K562 (cell line): ENCODE data around the gene SLC12A9. TPM values are rescaled to one million over a fixed set of nuclear protein-coding genes. Genes with fewer than 3 reads are reported as not detected.
A peak's percentile ranks its signal among the peaks of the same experiment; 100 is the strongest.

Experiments used
- ATAC-seq: fragments of 200-7000 bp; cut with Tn5 transposase; 3 replicates; pipeline ENCODE4 v1.9.1; 2020; ENCODE audit warnings: moderate library complexity
- BruUV-seq: library from RNA; stranded (reverse); fragments of 400-500 nt; replicated peaks from 2 replicates; lab custom pipeline; 2021; lab: Mats Ljungman, UMichigan
- CTCF ChIA-PET: fragments of 300-600 bp; formaldehyde crosslinking; extraction: SDS; loops from one replicate; lab custom pipeline; 2021; ENCODE audit warnings: low intra/inter-chr PET ratio; lab: Yijun Ruan, JAX
- POLR2A ChIA-PET: fragments of 300-600, 350-650 bp; sonication (Branson Sonifier 250); formaldehyde crosslinking; extraction: SDS; loops from one replicate; lab custom pipeline; 2021; ENCODE audit warnings: antibody characterized with exemption, inconsistent platforms; lab: Yijun Ruan, JAX
- DNase-seq, 4 experiments: peaks; one replicate each; pipeline versions ENCODE4 v3.0.0 to v3.0.0-alpha.2; 2011 to 2018; ENCODE audit warnings: low spot score in 3 of 4, mixed read lengths in 3 of 4; ENCODE audit errors: extremely low read depth in 1 of 4
- FAIRE-seq: peaks from 2 replicates; lab custom pipeline; 2011; peaks lifted over from hg19 to GRCh38; lab: Jason Lieb, UNC
- H2AFZ ChIP-seq: 2 replicates; pipeline ENCODE4 v1.6.0; 2011; ENCODE audit warnings: low read depth, low read length, control low read depth, inconsistent platforms
- H3K27ac ChIP-seq: fragments of 200-600 bp; 3 replicates; pipeline ENCODE4 v1.8.0; 2011; ENCODE audit warnings: low read depth, mild to moderate bottlenecking, control low read depth, inconsistent platforms, low read length, moderate library complexity, mixed read lengths; ENCODE audit errors: extremely low read depth
- H3K27me3 ChIP-seq, 2 experiments: fragments of 300-600 bp in 1 of 2; 2 replicates in 1 of 2; 3 replicates in 1 of 2; pipeline versions ENCODE4 v1.6.0 to v1.8.0; 2011; ENCODE audit warnings: inconsistent platforms in 2 of 2, low read length in 2 of 2, mild to moderate bottlenecking in 1 of 2, mixed read lengths in 1 of 2, moderate library complexity in 1 of 2; ENCODE audit not compliant: control insufficient read depth in 2 of 2, insufficient read depth in 2 of 2
- H3K36me3 ChIP-seq: fragments of 300-600 bp; 3 replicates; pipeline ENCODE4 v1.8.0; 2011; ENCODE audit warnings: mild to moderate bottlenecking, low read length, inconsistent platforms; ENCODE audit not compliant: control insufficient read depth, insufficient read depth
- H3K4me1 ChIP-seq, 2 experiments: fragments of 200-600 bp in 1 of 2; replicated peaks in 1 of 2; 2 replicates in 1 of 2; 3 replicates in 1 of 2; pipeline versions ENCODE4 v1.5.1 to v1.8.0; 2011; ENCODE audit warnings: inconsistent platforms in 2 of 2, low read length in 2 of 2, mild to moderate bottlenecking in 1 of 2, mixed read lengths in 1 of 2, moderate library complexity in 1 of 2; ENCODE audit not compliant: control insufficient read depth in 2 of 2, insufficient read depth in 2 of 2
- H3K4me2 ChIP-seq: 2 replicates; pipeline ENCODE4 v1.6.1; 2011; ENCODE audit warnings: low read length, control low read depth, inconsistent platforms, mixed read lengths; ENCODE audit not compliant: insufficient read depth
- H3K4me3 ChIP-seq: fragments of 200-600 bp; sonication (generic), shearing (Covaris generic); 2 replicates; pipeline ENCODE4 v1.5.1; 2016; ENCODE audit warnings: control low read depth, inconsistent platforms
- H3K79me2 ChIP-seq: fragments of 200-600 bp; 3 replicates; pipeline ENCODE4 v1.8.0; 2011; ENCODE audit warnings: low read length, inconsistent platforms; ENCODE audit not compliant: control insufficient read depth, insufficient read depth
- H3K9ac ChIP-seq, 2 experiments: 2 replicates each; pipeline versions ENCODE4 v1.6.0 to v1.6.1; 2011; ENCODE audit warnings: low read depth in 2 of 2, low read length in 2 of 2, control low read depth in 1 of 2, inconsistent platforms in 1 of 2, mild to moderate bottlenecking in 1 of 2, mixed read lengths in 1 of 2; ENCODE audit not compliant: insufficient read depth in 1 of 2
- H3K9me1 ChIP-seq: one replicate; pipeline ENCODE4 v1.6.0; 2011; ENCODE audit warnings: inconsistent platforms, mild to moderate bottlenecking, low read length, moderate library complexity; ENCODE audit not compliant: control insufficient read depth, insufficient read depth
- H3K9me3 ChIP-seq: replicated peaks from 2 replicates; pipeline ENCODE4 v1.5.1; 2011; ENCODE audit warnings: low read depth, low read length, inconsistent platforms; ENCODE audit not compliant: control insufficient read depth, insufficient read depth
- H4K20me1 ChIP-seq: replicated peaks from 2 replicates; pipeline ENCODE4 v1.6.1; 2011; ENCODE audit warnings: low read length, inconsistent platforms, mixed read lengths; ENCODE audit not compliant: control insufficient read depth, insufficient read depth
- CLOCK ChIP-seq: fragments of 250-450 bp; sonication (Bioruptor Pico); IDR thresholded peaks from 2 replicates; pipeline ENCODE4 v1.4.0; 2020; ENCODE audit warnings: mild to moderate bottlenecking, moderate library complexity, borderline replicate concordance
- FOXJ3 ChIP-seq: sonication (generic); formaldehyde crosslinking; IDR thresholded peaks from 2 replicates; pipeline ENCODE4 v1.4.0; 2020; ENCODE audit warnings: mild to moderate bottlenecking, missing genetic modification reagents
- GTF2A2 ChIP-seq: IDR thresholded peaks from 2 replicates; pipeline ENCODE4 v1.6.1; 2016; ENCODE audit warnings: mild to moderate bottlenecking, missing genetic modification characterization, missing compliant biosample characterization
- GTF3C2 ChIP-seq: IDR thresholded peaks from 3 replicates; pipeline ENCODE4 v1.6.1; 2011; ENCODE audit warnings: borderline replicate concordance, mild to moderate bottlenecking, moderate library complexity; ENCODE audit not compliant: insufficient read length; ENCODE audit errors: extremely low read depth
- HBP1 ChIP-seq: fragments of 450-650 bp; formaldehyde crosslinking; IDR thresholded peaks from 2 replicates; pipeline ENCODE4 v1.4.0; 2022; ENCODE audit warnings: missing genetic modification characterization
- KDM2B ChIP-seq: fragments of 250-450 bp; sonication (Bioruptor Pico); IDR thresholded peaks from 2 replicates; pipeline ENCODE4 v1.8.0; 2021; ENCODE audit warnings: mild to moderate bottlenecking, moderate library complexity
- KLF16 ChIP-seq: IDR thresholded peaks from 2 replicates; pipeline ENCODE4 v1.6.1; 2016; ENCODE audit warnings: antibody characterized with exemption
- NCOA2 ChIP-seq, 2 experiments: fragments of 450-650 bp; IDR thresholded peaks; 2 replicates each; pipeline ENCODE4 v1.6.1; 2018; ENCODE audit warnings: mild to moderate bottlenecking in 2 of 2, moderate library complexity in 1 of 2; ENCODE audit not compliant: partially characterized antibody in 2 of 2
- NONO ChIP-seq, 2 experiments: fragments of 200-400 bp in 1 of 2; fragments of 450-650 bp in 1 of 2; formaldehyde crosslinking in 1 of 2; IDR thresholded peaks; 2 replicates each; pipeline ENCODE4 v1.6.1; 2017; ENCODE audit warnings: low read depth in 2 of 2, mild to moderate bottlenecking in 2 of 2, moderate library complexity in 2 of 2, low read length in 1 of 2
- PHF20 ChIP-seq: fragments of 450-650 bp; IDR thresholded peaks from 2 replicates; pipeline ENCODE4 v1.6.1; 2018; ENCODE audit not compliant: partially characterized antibody
- ZNF253 ChIP-seq: fragments of 250-450 bp; sonication (Bioruptor Pico); conservative IDR thresholded peaks from 2 replicates; pipeline ENCODE4 v1.6.1; 2021; ENCODE audit warnings: mild to moderate bottlenecking
- ZNF3 ChIP-seq: fragments of 250-450 bp; sonication (Bioruptor Pico); IDR thresholded peaks from 2 replicates; pipeline ENCODE4 v1.5.0; 2021; ENCODE audit warnings: mild to moderate bottlenecking, moderate library complexity
- ZNF511 ChIP-seq: sonication (generic); formaldehyde crosslinking; IDR thresholded peaks from 2 replicates; pipeline ENCODE4 v1.8.0; 2022; ENCODE audit warnings: mild to moderate bottlenecking, missing genetic modification reagents
- WGBS: fragments of 100-300 bp; shearing (Covaris generic); methylation state at CpG from one replicate; pipeline ENCODE4 v1.1.6; 2016; ENCODE audit warnings: low coverage, mixed read lengths; ENCODE audit not compliant: insufficient coverage; ENCODE audit errors: missing lambda C conversion rate; 5-methylcytosine and 5-hydroxymethylcytosine counted together
- in situ Hi-C: fragments of 300-500 bp; cut with MboI; formaldehyde crosslinking; loops from 4 replicates; pipeline ENCODE4 v1.15.0; 2018; ENCODE audit warnings: inconsistent platforms, mixed read lengths
- intact Hi-C: fragments of 100-400 bp; cut with micrococcal nuclease; formaldehyde crosslinking; loops from 2 replicates; pipeline ENCODE4 v1.14.2; 2022
- polyA plus RNA-seq, 8 experiments: library from polyadenylated mRNA; depleted of rRNA in 4 of 8; stranded (reverse) in 5 of 8; unstranded in 3 of 8; fragments of >200 nt; fragmentation: Nextera tagmentation in 2 of 8; fragmentation: Illumina TruSeq in 1 of 8; extraction: Ambion mirVana in 2 of 8; extraction: Trizol in 1 of 8; gene quantifications; 2 replicates each; pipeline versions ENCODE4 v1.2.1 to v1.2.3, GENCODE V29; 2011 to 2014; ENCODE audit warnings: inconsistent platforms in 1 of 8, missing spikeins in 1 of 8
- total RNA-seq, 7 experiments: library from RNA; depleted of rRNA in 6 of 7; stranded (reverse); fragments of >200 nt in 6 of 7; fragmentation: Illumina TruSeq in 2 of 7; extraction: Trizol in 2 of 7; gene quantifications; 2 replicates each; pipeline versions ENCODE4 v1.2.1 to v1.2.3, GENCODE V29; 2011 to 2021; ENCODE audit warnings: low replicate concordance in 1 of 7

SLC12A9 gene
- total and polyA plus RNA-seq, 9 of the 15 experiments (the other 6 are each of a cell fraction or from before 2014, with no cell fraction given) = 0.06 to 20.2 (median 10.7) TPM

- POLR2A ChIA-PET = interaction anchor here (0.5 to 6.3 kb wide), 16 partner anchors 9 to 1474 kb away, joined by 3 to 144 read pairs (median 4); partner anchors contain the start of gene SRRT
- ATAC-seq (peak; percentile 70), DNase-seq (peak in 3 of 4 experiments; percentile 51 to 80 (median 66)), FAIRE-seq (no peak)
- BruUV-seq = no TSS peak
- Histone ChIP-seq H3K36me3 (peaks cover 48% of the 10 kb centered on the region), H3K4me2 (peak within 1 kb of the TSS; percentile 87), H3K4me1 (peaks cover 29 to 83% of the 10 kb centered on the region in 2 experiments), H4K20me1 (peaks cover 24% of the 10 kb centered on the region), H3K79me2 (peaks cover 44% of the 10 kb centered on the region), H3K4me3 (peak within 1 kb of the TSS; percentile 70), H3K9ac (peak within 1 kb of the TSS; percentile 86 to 100), H3K9me1 (peaks cover 5% of the 10 kb centered on the region), H3K27ac (peak within 1 kb of the TSS; percentile 89), H3K27me3 (no peaks in the 10 kb centered on the region), H2AFZ (peak within 1 kb of the TSS; percentile 83), H3K9me3 (no peaks in the 10 kb centered on the region)
- under 1% methylated on average over 60 of the region's 73 CpGs for WGBS
- CTCF ChIA-PET = no interaction called here
- intact Hi-C loops (no loop called here), in situ Hi-C loops (no loop called here)
- peak; percentile 43; the same call in 1 of the 2 replicates for TF ChIP-seq ZNF511
- TF ChIP-seq HBP1 (CRISPR knock-in tag) = peak; percentile 86
- TF ChIP-seq KDM2B (CRISPR knock-in tag) = peak; percentile 69; the same call in 1 of the 2 replicates
- no peak for TF ChIP-seq GTF3C2
- no peak; a peak in 1 of 4 replicates for TF ChIP-seq NONO (IDR thresholded peaks at IDR 0.05; ENCODE audit: low read depth in 2 of 2, low read length in 1 of 2)
- no peak for TF ChIP-seq CLOCK (CRISPR knock-in tag)
- no peak for TF ChIP-seq NCOA2 (IDR thresholded peaks at IDR 0.05; ENCODE audit: partially characterized antibody in 2 of 2)
- no peak for TF ChIP-seq KLF16
- TF ChIP-seq ZNF3 = no peak
- TF ChIP-seq ZNF253 (CRISPR knock-in tag) = no peak
- peak; percentile 66 for TF ChIP-seq PHF20
- no peak for TF ChIP-seq GTF2A2 (tag)
- TF ChIP-seq FOXJ3 (CRISPR knock-in tag) = no peak
Observed at GRCh38 chr7:100888988-100889750, 36.7 kb downstream of the SLC12A9 start, which contains the start of gene UFSP1. UFSP1 (minus strand) TSS chr7:100889715; CDS start chr7:100889271, 444 bp downstream.
